Stimulated activated CD8-positive, alpha-beta memory T cell treated with anti-CD3 and anti-CD28 coated beads, Interleukin-15, amount 100 ng/mL, for 1 hour (primary cell): Measurements from ENCODE around the gene RAD9A.

Experiments used
- DNase-seq: peaks from one replicate; pipeline ENCODE4 v3.0.0-alpha.2; 2020; ENCODE audit warnings: low read depth

Gene RAD9A

DNA sequence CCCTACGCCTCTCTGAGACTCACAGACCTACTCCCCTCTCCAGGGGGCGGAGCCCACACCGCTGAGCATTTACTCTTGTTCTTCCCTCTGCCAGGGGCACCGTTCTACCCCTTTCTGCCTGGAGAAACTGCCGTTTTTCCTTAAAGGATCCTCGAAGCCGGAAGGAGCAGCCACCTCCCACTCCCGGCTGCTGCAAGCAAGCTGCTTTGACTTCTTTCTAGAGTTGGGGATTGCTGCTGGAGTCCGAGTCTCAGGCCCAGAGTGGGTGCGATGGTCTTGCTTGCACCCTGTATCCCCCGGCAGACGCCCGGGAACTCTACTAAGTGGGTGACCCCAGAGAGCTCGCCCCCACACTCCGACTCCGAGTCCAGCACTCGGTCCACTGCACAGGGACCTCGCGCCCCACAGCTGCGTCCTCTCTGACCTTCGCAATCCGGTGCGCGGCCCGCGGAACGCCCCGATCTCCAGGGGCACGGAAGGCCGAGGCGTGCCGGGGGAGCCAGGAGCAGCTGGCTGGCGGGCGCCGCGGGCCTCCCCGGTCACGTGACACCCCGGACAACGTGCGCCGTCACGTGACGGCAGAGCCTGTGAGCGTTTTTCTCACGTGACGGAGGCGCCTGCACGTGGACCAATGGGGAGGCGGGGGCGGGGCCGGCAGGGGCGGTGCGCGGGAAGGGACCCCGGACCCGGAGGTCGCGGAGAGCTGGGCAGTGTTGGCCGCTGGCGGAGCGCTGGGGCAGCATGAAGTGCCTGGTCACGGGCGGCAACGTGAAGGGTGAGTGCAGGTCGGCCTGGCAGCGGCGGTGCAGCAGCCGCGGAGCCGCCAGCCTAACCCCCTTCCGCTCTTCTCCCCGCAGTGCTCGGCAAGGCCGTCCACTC lies at the start of gene RAD9A:
RAD9A (plus strand) TSS at position 683 of the 879 bp plus-strand sequence; CDS start at position 742, 59 bp downstream.
- DNase-seq, result peak; percentile 87

DNA sequence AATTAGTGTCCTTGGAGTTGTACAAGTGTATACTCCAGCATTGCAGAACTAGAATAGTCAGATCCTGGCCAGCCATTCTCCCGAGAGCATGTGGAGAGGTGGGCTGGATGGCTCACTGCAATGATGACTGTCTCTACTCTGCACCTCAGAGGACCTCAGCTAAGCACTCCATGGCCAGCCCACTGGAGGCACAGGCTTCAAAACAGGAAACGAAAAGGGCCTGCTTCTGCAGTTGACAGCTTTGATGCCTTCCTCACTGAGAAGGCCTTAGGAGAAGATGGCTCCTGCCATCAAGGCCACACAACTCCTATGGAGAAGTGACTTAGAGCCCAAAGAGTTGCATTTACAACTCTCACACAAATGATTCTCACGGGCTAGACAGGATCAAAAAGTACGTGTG lies 47.5 kb upstream of the RAD9A start:
- no peak for DNase-seq

DNA sequence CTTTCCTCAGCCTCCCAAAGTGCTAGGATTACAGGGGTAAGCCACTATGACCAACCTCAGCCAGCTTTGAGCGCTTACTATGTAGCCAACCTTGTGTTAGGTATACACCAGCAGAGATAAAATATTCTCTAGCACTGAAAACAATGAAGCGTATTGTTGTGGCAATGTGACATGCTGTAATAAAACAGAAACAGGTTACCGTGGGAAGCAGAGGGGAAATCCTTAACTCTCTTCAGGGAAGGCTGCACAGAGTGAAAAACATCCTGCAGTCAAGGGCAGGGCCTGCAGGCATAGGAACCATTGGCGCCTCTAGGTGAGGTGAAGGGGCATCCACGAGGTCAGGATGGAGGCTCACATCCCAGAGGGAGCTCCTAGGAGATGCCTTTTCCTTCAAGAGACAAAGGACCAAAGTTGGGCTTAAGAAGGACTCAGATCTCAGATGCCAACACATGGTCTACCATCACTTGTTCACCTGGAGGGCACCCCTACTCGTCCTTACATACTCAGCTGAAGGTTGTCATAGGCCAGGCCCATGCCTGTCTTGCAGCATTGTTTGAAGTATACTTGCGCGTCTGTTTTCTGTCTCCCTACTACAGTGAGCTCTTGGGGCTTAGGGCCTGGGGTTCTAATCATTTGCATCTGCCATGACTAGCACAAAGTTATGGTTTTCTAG lies 46.4 kb upstream of the RAD9A start:
- no peak for DNase-seq

DNA sequence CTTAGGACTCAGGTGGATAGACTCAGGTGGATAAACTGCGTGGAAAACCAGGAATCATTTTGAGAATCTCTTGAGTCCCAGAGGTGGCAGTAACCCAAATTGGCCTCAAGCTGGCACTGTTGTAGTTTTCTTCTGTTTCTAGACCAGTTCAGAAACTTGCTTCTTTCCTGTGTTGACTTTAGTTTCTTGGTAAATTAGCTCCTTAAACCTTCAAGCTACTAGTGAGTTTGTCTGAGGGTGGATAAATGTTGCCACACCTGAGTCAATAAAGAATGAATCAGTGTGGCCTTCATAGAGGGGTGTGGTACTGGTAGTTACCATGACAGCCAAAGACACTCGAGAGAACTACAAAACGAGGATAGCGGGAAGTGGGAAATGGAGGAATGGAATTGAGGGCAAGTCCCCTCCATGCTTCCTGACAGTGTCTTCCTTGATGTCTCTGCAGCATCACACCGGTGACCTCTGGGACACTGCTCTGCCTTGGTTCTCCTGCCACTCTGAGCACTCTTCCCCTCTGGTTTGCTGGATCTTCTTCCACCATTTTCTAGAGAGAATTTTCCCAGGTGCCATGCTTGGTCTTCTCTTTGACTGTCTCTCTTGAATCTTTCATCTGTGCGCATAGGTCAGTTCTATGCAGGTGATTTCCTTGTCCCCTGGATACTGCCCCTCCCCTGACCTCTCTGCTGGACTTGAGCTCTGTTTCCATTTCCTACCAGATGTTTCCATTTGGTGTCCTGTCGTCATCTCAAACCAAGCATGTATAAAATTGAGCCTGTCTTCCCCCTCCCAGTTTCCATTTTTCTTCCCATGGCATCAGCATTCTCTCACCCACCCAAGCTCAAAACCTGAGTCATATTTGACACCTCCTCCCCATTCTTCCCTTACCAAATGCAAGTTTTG lies 45.6 kb upstream of the RAD9A start:
- no peak for DNase-seq

DNA sequence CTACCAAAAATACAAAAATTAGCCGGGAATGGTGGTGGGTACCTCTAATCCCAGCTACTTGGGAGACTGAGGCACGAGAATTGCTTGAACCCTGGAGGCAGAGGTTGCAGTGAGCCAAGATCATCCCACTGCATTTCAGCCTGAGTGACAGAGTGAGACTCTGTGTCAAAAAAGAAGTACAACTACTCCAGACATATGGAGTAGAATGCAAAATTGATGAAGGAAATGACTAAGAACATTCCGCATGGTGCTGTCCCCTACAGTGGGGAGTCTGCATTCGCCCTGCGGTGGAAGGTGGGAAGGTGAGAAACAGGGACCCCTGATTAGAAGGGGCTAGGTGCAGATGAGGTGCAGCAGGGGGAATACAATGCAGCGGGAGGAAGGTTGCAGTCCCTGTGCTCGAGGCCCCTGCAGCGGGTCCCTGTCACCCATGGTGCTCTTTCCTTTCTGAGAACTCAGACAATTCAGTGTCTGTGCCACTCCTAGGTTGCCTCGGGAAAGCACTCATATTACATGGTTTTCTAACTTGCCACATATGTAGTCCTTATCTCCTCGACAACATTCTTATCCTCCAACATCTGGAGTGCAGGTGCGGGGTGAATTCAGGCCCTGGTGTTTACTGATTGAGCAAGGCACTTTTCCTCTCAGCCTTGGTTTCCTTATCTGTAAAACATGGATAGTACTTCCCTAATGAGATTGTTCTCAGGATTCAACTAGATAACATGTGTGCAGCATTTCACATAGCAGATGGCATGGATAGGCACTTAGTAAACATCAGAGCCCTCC lies 43.6 kb upstream of the RAD9A start:
- no peak for DNase-seq

DNA sequence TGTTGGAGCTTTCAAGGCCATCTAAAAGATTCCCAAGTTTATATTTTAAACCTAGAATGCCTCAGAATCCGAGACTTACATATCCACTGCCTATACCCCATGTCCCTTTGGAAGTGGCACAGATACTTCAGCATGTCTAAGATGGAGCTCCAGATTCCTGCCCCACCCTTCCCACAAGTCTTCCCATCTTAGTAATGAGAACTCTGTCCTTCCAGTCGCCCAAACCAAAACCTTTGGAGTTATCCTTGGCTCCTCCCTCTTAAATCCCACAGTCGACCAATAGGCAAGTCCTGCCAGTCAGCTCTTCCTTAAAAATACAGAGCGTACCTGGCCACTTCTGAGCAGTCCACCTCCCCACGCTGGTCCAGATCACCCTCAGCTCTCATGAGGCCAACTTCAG lies 42.8 kb upstream of the RAD9A start:
- DNase-seq, result no peak

DNA sequence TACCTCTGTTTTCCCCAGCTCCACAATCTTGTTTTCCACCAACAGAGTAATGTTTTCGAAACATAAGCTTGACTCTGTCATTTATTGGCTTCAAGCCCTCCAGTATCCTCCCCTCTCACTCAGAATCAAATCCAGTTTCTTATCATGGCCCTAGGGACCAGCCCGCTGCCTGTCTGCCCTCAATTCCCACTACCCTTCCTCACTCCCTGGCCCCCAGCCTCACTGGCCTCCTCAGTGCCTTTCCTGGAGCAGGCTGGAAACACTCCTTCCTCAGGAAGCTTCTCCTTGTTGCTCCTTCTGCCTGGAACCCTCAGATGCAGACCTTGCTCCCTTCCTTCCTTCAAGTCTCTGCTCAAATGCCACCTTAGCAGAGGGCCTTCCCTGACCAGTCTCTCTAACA lies 42.3 kb upstream of the RAD9A start:
- DNase-seq, result no peak

DNA sequence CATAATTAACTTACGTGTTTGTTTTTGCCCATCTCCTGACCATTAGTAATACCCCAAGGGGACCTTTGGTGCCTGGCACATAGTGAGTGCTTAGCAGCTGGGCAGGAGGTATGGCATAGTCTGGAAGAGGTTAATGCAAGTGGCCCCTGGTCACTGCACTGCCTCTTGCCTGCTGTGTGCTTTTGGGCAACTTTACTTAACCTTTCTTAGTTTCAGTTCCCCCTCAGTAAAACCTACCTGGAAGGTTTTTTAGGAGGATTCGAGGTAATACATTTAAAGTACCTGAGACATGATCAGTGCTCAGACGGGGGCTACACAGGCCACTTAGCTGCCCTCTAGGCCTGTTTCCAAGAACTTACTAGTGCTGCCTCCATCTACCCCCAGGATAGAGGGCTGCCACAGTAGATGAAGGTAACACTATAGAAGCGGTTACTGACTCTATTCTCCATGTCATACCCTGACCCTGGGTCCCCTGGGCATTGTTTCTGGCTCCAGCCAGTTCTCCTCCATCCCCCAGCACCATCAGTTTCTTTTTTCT lies 41.8 kb upstream of the RAD9A start:
- DNase-seq, result no peak

DNA sequence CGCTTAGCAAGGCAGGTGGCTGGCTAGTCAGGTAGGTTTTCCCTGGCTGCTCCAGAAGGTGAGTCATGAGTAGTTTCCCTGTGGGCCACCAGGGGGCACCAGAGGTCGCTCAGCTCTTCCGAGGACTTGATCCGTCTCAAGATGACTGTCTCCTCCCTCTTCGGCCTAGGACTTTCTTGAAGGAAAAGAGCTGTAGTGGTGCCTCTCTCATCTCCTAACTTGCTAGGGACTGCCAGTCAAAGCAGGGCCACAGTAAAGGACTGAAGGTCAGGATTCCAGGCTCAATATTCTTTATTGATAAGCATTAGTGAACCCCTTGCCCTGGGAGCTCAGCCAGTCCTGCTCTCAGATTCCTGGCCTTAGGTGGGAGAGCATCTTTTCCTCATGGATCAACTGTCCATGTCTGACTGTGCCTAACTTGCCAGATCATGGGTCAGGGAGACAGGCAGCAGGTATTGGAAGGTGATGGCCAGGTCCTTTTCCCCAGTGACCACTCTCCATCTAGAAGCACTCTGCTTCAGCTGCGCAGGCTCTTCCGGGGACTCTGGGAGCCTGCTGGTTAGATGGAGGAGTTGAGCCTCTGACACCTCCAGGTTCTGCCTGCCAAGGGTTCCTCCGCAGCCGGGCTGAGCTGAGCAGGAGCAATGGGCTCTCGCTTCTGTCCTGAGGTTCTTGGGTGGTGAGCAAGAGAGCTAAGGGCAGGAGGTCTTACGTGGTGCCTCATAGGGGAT lies 40.3 kb upstream of the RAD9A start:
- peak; percentile 39 for DNase-seq

DNA sequence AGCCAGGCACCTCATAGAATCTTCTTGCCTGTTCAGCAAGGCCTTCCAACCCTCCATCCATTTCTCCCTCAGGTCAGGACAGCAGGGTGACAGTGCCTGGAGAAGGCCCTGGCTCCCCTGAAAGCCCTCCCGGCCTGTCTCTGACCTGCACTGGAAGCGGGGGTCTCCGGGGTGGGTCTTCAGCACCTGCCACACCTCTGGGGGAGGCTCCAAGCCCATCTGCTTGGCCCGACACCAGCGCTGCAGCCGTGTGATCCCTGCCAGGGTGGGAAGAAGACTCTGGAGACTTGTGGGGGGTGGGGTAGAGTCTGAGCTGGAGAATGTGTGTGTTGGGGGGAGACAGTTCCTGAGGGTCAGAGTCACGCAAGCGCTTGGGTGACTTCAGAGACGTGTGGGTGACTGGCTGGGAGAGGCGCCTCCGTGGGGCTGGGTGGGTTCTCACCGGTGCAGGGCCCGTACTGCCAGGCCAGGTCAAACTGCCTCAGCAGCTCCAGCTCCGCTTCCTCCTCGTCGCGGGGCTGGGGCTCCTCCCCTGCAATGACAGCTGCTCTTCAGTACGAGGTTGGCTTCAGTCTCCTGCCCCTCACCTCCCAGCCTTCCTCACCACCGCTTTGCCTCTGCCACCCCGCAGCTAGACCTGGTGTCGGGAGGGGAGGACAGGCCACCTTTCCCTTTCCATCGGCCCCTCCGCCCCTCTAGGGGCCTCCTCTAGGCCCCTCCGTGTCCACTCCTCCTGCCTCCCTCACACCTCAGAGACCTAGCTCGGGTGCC lies 39.1 kb upstream of the RAD9A start:
- DNase-seq, result no peak

DNA sequence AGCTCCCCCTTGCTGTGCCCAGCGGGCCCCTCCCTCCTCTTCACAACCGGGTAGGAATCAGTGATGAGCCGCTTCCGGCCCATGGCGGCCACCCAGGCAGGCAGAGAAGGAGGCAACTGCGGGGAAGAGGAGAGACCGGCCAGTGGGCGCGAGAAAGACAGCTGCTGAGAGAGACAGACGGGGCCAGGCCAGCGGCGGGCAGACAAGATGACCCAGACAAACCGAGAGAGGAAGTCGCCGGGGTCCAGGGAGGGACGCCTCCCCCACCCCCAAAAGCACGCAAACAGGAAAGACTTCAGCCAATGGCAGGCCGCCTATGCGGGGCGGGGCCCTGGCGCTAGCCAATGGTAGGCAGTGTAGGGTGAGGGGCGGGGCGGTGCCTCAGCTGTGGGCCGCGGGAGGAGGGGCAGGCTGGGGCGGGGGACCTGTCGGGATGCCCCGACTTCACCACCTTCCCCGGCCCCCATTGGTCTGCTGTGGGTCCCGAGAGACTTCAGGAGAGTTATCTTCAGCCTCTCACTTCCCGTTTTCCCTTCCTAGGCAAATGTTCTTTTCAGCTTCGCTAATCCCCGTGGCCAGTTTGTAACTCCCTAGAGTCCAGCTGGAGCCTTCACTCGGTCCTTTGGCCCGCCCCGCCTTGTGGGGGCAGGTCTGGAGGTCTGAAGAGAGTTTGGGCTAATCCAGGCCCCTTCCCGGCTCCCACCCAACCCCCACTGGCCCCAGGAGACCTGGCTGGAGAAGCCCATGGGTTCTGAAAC lies 38.3 kb upstream of the RAD9A start, which contains the start of gene POLD4:
POLD4 (minus strand) TSS at position 230 of the 758 bp plus-strand sequence; CDS start at position 83, 147 bp downstream.
- DNase-seq, result peak; percentile 93

DNA sequence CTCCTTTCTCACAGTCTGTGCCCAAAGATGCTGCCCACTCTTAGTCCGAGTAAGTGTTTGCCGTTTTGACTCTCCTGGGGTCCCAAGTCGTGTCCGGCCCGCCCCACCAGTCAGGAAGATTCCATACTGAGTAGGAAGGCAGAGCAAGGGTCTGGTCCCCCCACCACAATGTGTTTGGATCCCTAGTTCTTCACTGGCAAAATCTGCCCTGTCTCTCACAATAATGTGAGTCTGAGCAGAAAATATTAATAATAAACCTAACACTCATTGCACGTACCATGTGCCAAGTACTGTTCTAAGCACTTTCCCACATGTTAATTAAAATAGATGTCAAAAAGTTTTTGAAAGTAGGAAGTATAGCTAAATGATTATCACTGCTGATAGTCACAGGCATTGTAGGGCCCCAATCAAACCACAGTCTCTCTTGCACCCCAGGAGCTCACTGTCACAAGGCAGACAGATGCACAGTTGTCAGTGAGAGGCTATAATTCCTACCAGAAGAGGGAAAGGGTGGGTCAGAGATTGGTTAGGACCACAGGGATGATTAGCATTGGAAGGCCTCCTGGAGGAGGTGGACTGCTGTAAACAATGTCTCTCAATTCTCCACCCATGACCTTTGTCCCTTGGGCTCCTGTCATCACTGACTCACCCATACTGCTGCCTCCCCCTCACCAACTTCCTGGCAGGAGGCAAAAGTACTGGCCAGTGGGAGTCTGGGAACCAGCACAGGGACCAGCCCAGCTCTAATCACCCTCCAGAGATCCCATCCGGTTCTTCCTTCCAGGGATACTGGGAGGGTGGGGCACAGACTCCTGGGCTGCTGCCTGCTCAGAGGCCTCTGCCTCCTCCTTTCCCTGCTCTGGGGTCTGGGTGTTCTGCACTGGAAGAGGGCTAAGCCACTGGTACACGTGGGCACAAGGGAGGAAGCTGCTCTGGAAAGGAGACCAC lies 37.4 kb upstream of the RAD9A start:
- DNase-seq, result no peak

DNA sequence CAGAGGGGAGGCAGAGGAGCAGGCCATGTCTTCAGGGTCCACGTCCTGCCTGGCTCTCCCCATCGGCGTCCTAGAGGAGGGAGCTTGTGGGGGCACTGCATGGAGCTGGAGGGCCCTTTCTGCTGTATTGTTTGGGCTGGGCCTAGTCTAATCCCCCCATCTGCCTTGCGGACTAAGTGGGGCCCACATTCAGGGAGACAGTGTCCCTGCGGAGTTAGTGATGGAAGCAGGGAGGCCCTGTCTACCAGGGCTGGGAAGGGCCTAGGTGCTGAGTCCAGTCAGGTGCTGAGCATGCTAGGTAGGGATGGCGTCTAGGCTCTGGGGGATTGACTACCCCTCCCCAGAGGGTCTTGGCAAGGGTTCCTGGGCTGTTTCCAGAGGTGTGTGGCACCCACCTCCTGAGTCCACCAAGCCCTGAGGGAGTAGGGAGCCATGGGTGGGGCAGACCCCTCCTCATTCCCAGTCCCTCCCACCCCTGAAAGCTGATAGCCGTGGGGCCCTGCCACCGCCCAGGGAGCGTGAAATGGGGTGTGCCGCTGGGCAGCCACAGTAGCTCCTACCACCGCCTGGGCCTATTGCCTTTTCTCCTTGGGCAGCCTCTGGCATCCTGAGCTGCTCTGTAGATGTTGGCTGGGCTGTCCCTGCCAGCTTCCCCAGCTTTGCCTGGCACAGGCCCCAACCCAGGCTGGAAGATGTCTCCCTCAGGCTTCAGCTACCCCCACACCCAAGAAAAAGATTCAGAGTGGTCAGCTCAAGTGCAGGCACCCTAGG lies 36.6 kb upstream of the RAD9A start:
- DNase-seq, result no peak

DNA sequence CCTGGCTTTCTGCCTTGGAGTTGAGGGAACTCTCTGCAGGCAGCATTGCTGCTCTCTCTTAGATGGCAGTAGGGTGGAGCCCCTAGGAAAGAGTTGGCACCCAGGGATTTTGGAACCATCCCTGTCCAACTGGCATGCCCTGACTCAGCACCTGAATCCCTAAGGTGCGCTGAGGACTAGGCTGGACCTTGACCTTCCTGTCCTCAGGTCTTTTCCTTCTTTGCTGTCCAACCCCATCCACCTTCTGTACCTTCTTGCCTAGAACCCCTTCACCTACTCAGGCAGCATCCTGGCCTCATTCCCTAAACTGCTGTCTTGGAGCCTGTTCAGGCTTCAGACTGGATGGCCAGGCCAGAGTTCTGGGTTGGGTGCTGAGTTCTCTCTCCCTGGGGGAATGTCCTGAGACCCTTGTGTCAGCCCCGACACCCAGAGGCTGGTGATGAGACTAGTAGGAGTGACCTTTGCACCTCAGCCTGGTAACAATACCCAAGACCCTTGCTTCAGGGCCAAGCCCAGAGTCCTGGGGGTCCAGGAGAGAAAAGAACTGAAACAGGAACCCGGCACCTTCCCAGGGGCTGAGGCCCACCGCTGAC lies 35.9 kb upstream of the RAD9A start:
- DNase-seq, result no peak

DNA sequence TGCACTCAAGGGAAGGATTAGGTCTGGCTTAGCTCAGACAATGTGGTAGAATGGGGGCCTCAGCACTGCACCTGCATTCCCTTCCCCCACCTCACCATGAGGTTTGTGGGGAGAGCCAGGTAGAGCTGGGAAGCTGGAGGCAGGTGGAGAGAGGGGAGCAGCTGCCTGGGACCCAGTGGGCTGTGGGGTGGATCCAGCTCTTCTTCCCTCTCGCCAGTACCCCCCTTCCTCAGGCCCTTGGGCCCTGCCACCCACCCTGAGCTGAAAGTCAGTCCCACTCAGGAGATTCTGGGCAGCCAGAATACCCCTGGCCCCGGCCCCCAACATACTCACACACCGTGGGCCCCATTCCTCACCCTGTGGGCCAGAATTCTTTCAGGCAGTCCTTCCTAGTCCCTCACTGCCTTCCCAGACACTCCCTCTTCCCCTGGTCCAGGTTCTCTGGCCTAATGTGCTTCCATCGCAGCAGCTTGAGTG lies 35.4 kb upstream of the RAD9A start:
- DNase-seq, result no peak

DNA sequence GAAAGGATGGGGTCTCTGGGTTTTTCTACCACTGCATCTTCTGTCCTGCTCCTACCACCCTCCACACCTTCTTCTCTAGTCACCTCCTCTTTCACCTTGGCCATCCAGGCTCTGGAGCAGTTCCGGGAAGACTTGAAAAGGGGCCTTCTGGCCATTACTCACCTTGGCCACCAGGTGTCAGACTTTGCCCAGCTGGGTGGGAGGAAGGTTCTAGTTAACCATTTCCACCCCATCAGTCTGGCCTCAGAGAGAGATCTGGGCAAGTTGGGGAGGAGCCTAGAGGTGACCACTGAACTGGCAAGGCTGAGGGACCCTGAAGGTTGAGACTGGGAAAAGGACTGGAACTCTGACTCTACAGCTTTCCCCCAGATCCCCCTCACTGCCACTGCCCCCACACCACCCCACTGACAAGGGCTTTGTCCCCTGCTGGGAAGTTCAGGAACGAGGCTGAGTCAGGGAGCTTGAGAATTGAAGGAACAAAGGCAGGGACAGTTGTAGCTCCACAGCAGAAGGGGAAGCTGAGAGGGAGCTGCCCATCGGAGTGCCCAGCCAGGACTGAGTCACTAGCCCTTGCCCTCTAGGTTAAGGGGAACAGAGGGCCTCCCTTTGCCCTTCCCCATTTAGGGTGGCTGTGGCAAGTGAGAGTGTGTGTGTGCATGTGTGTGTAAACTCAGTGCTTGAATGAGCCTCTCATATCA lies 34.8 kb upstream of the RAD9A start:
- peak; percentile 44 for DNase-seq
